Vagina (tissue), 2 donors: Measurements from ENCODE around the gene PRRC2B.

Experiments
- POLR2A ChIP-seq, 2 donors: fragments of 450-650 bp; IDR thresholded peaks; one replicate each; pipeline ENCODE4 v1.6.1; 2017; ENCODE audit warnings: antibody characterized with exemption in 2 of 2, mild to moderate bottlenecking in 2 of 2, moderate library complexity in 2 of 2
- POLR2AphosphoS5 ChIP-seq, 2 donors: sonication (generic); formaldehyde crosslinking; IDR thresholded peaks; one replicate each; pipeline ENCODE4 v1.9.0; 2017; ENCODE audit warnings: antibody characterized with exemption in 2 of 2, mild to moderate bottlenecking in 2 of 2, low read depth in 1 of 2; ENCODE audit not compliant: insufficient read depth in 1 of 2
- TF ChIP-seq, protein P1 (sequence below), 3 experiments: fragments of 450-650 bp in 2 of 3; fragments of 200-600 bp in 1 of 3; sonication (generic) in 1 of 3; IDR thresholded peaks; one replicate each; pipeline ENCODE4 v1.5.1; 2017 to 2019; ENCODE audit warnings: antibody characterized with exemption in 3 of 3, mild to moderate bottlenecking in 2 of 3, moderate library complexity in 2 of 3

GRCh38 chr9:131469356-131469755 is 75.5 kb downstream of the PRRC2B start:
- TF ChIP-seq, protein P1, sequence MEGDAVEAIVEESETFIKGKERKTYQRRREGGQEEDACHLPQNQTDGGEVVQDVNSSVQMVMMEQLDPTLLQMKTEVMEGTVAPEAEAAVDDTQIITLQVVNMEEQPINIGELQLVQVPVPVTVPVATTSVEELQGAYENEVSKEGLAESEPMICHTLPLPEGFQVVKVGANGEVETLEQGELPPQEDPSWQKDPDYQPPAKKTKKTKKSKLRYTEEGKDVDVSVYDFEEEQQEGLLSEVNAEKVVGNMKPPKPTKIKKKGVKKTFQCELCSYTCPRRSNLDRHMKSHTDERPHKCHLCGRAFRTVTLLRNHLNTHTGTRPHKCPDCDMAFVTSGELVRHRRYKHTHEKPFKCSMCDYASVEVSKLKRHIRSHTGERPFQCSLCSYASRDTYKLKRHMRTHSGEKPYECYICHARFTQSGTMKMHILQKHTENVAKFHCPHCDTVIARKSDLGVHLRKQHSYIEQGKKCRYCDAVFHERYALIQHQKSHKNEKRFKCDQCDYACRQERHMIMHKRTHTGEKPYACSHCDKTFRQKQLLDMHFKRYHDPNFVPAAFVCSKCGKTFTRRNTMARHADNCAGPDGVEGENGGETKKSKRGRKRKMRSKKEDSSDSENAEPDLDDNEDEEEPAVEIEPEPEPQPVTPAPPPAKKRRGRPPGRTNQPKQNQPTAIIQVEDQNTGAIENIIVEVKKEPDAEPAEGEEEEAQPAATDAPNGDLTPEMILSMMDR (IDR thresholded peaks at IDR 0.05), result no peak
- TF ChIP-seq POLR2A (IDR thresholded peaks at IDR 0.05), result no peak
- no peak for TF ChIP-seq POLR2AphosphoS5 (IDR thresholded peaks at IDR 0.05; ENCODE audit: insufficient read depth in 1 of 2, low read depth in 1 of 2)
